ENCODE results near the gene CEP89.

The CEP89 gene

GRCh38 chr19:32874605-32875004 is 97.2 kb downstream of the CEP89 start:
- TF ChIP-seq CTCF (conservative IDR thresholded peaks at IDR 0.05; ENCODE audit: low read depth, low read length): no peak
- H3K27me3 ChIP-seq (ENCODE audit: insufficient read depth, low read depth): no peaks in the 10 kb centered on the region
- no peaks in the 10 kb centered on the region for H4K20me1 ChIP-seq (ENCODE audit: insufficient read depth)

GRCh38 chr19:32873247-32873959 is 98.4 kb downstream of the CEP89 start:
- Histone ChIP-seq H4K20me1 (ENCODE audit: insufficient read depth) (no peaks in the 10 kb centered on the region), H3K27ac (no peak overlapping the region), H3K4me2 (no peak overlapping the region), H3K9ac (no peak overlapping the region), H3K79me2 (ENCODE audit: insufficient read depth, low read depth) (no peaks in the 10 kb centered on the region), H3K4me1 (ENCODE audit: low read depth, poor library complexity, severe bottlenecking) (no peaks in the 10 kb centered on the region), H3K4me3 (IDR thresholded peaks at IDR 0.05; ENCODE audit: insufficient read depth, low read depth, low read length) (no peak overlapping the region), H3K27me3 (ENCODE audit: insufficient read depth, low read depth) (no peaks in the 10 kb centered on the region), H3K36me3 (ENCODE audit: insufficient read depth) (no peaks in the 10 kb centered on the region), H2AFZ (ENCODE audit: low read depth) (no peak overlapping the region)
- TF ChIP-seq CTCF (conservative IDR thresholded peaks at IDR 0.05; ENCODE audit: low read depth, low read length): no peak

More at GRCh38 chr19:32874605-32875004, 97.2 kb downstream of the CEP89 start:
- Histone ChIP-seq H3K4me1 (ENCODE audit: low read depth, poor library complexity, severe bottlenecking) (no peaks in the 10 kb centered on the region), H3K79me2 (ENCODE audit: insufficient read depth, low read depth) (no peaks in the 10 kb centered on the region), H3K27ac (no peak overlapping the region), H3K4me3 (IDR thresholded peaks at IDR 0.05; ENCODE audit: insufficient read depth, low read depth, low read length) (no peak overlapping the region), H3K36me3 (ENCODE audit: insufficient read depth) (no peaks in the 10 kb centered on the region), H3K4me2 (no peak overlapping the region), H3K9ac (no peak overlapping the region), H2AFZ (ENCODE audit: low read depth) (no peak overlapping the region)

- no peaks in the 10 kb centered on the region for H3K4me1 ChIP-seq (ENCODE audit: low read depth, poor library complexity, severe bottlenecking)
- H3K27me3 ChIP-seq (ENCODE audit: insufficient read depth, low read depth): no peaks in the 10 kb centered on the region
- no peak overlapping the region for H3K4me3 ChIP-seq (IDR thresholded peaks at IDR 0.05; ENCODE audit: insufficient read depth, low read depth, low read length)
- no peaks in the 10 kb centered on the region for H3K79me2 ChIP-seq (ENCODE audit: insufficient read depth, low read depth)
- H4K20me1 ChIP-seq (ENCODE audit: insufficient read depth): no peaks in the 10 kb centered on the region
- H3K4me2 ChIP-seq: no peak overlapping the region
- no peaks in the 10 kb centered on the region for H3K36me3 ChIP-seq (ENCODE audit: insufficient read depth)
- no peak for TF ChIP-seq CTCF (conservative IDR thresholded peaks at IDR 0.05; ENCODE audit: low read depth, low read length)
- no peak overlapping the region for H3K27ac ChIP-seq
- no peak overlapping the region for H3K9ac ChIP-seq
- no peak overlapping the region for H2AFZ ChIP-seq (ENCODE audit: low read depth)
Measured at GRCh38 chr19:32872391-32872790, 99.4 kb downstream of the CEP89 start.

- Histone ChIP-seq H3K4me2 (no peak overlapping the region), H3K79me2 (ENCODE audit: insufficient read depth, low read depth) (no peaks in the 10 kb centered on the region), H3K9ac (no peak overlapping the region), H3K4me1 (ENCODE audit: low read depth, poor library complexity, severe bottlenecking) (peaks cover under 1% of the 10 kb centered on the region), H3K27ac (no peak overlapping the region), H3K36me3 (ENCODE audit: insufficient read depth) (no peaks in the 10 kb centered on the region), H3K27me3 (ENCODE audit: insufficient read depth, low read depth) (no peaks in the 10 kb centered on the region), H3K4me3 (IDR thresholded peaks at IDR 0.05; ENCODE audit: insufficient read depth, low read depth, low read length) (no peak overlapping the region), H2AFZ (ENCODE audit: low read depth) (no peak overlapping the region), H4K20me1 (ENCODE audit: insufficient read depth) (no peaks in the 10 kb centered on the region)
- no peak for TF ChIP-seq CTCF (conservative IDR thresholded peaks at IDR 0.05; ENCODE audit: low read depth, low read length)
Measured at GRCh38 chr19:32870981-32871451, 100.7 kb downstream of the CEP89 start.
